Suprapubic skin (tissue), 4 donors: ENCODE results near the gene CRYBA1. TPM values are rescaled to one million over a fixed set of nuclear protein-coding genes. Genes with fewer than 3 reads are reported as not detected.
"Not testable (repeated sequence)": the region's sequence is repeated elsewhere in the genome, so short reads cannot be mapped to it uniquely, and the experiment has no call there.

ENCODE experiments used
- DNase-seq, 2 donors: peaks; one replicate each; pipeline ENCODE4 v3.0.0-alpha.2; 2019; ENCODE audit warnings: low spot score in 2 of 2
- H3K27ac ChIP-seq: fragments of 200-600 bp; sonication (generic); one replicate; pipeline ENCODE4 v1.5.1; 2019
- H3K27me3 ChIP-seq: fragments of 200-600 bp; sonication (generic); one replicate; pipeline ENCODE4 v1.5.1; 2019
- H3K36me3 ChIP-seq: fragments of 200-600 bp; sonication (generic); one replicate; pipeline ENCODE4 v1.5.1; 2019
- H3K4me1 ChIP-seq: fragments of 200-600 bp; sonication (generic); one replicate; pipeline ENCODE4 v1.5.1; 2019
- H3K4me3 ChIP-seq: fragments of 200-600 bp; sonication (generic); one replicate; pipeline ENCODE4 v1.5.1; 2019; ENCODE audit warnings: mild to moderate bottlenecking
- H3K9me3 ChIP-seq: fragments of 200-600 bp; sonication (generic); one replicate; pipeline ENCODE4 v1.5.1; 2019
- EP300 ChIP-seq: sonication (generic); formaldehyde crosslinking; IDR thresholded peaks from one replicate; pipeline ENCODE4 v1.6.1; 2017; ENCODE audit warnings: antibody characterized with exemption
- POLR2A ChIP-seq, 2 donors: fragments of 450-650 bp; IDR thresholded peaks; one replicate each; pipeline ENCODE4 v1.6.1; 2017; ENCODE audit warnings: antibody characterized with exemption in 2 of 2, mild to moderate bottlenecking in 2 of 2, moderate library complexity in 2 of 2
- POLR2AphosphoS5 ChIP-seq, 3 donors: sonication (generic); formaldehyde crosslinking; IDR thresholded peaks; one replicate each; pipeline ENCODE4 v1.6.1; 2017; ENCODE audit warnings: antibody characterized with exemption in 3 of 3
- WGBS: methylation state at CpG from one replicate; pipeline ENCODE4 v1.1.5; 2018; 5-methylcytosine and 5-hydroxymethylcytosine counted together
- total RNA-seq, 4 donors: library from RNA; depleted of rRNA; stranded (reverse); fragments of >200 nt; gene quantifications; one replicate each; pipeline ENCODE4 v1.1.0, GENCODE V29; 2016
- TF ChIP-seq, protein P1 (sequence below), 2 donors: fragments of 200-600 bp in 1 of 2; fragments of 450-650 bp in 1 of 2; sonication (generic) in 1 of 2; IDR thresholded peaks; one replicate each; pipeline ENCODE4 v1.5.1; 2016 to 2019; ENCODE audit warnings: antibody characterized with exemption in 2 of 2, mild to moderate bottlenecking in 1 of 2, moderate library complexity in 1 of 2

Gene CRYBA1, protein sequence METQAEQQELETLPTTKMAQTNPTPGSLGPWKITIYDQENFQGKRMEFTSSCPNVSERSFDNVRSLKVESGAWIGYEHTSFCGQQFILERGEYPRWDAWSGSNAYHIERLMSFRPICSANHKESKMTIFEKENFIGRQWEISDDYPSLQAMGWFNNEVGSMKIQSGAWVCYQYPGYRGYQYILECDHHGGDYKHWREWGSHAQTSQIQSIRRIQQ
- not detected for total RNA-seq

DNA sequence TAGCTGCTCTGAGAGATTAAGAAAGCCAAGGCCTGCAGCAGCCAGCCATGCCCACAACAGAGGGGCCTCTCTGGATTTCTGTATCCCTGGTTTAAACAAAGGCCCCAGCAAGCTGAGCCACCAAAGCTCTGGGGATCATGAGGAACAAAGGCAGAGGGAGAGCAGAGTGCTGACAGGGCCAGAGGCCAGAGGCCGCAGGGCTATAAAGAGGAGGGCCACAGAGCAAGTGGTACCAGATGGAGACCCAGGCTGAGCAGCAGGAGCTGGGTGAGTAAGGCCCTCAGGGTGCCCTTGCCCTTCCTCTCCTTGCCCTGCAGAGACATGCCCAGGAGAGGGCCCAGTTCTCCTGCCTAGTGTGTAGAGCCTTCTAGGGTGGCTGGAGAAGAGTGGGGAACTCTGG is at the start of gene CRYBA1:
Gene CRYBA1, plus strand, starts transcription at position 232 of the 400 bp plus-strand sequence. Its CDS starts 5 bp downstream, at position 237.
- TF ChIP-seq, protein P1, sequence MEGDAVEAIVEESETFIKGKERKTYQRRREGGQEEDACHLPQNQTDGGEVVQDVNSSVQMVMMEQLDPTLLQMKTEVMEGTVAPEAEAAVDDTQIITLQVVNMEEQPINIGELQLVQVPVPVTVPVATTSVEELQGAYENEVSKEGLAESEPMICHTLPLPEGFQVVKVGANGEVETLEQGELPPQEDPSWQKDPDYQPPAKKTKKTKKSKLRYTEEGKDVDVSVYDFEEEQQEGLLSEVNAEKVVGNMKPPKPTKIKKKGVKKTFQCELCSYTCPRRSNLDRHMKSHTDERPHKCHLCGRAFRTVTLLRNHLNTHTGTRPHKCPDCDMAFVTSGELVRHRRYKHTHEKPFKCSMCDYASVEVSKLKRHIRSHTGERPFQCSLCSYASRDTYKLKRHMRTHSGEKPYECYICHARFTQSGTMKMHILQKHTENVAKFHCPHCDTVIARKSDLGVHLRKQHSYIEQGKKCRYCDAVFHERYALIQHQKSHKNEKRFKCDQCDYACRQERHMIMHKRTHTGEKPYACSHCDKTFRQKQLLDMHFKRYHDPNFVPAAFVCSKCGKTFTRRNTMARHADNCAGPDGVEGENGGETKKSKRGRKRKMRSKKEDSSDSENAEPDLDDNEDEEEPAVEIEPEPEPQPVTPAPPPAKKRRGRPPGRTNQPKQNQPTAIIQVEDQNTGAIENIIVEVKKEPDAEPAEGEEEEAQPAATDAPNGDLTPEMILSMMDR (IDR thresholded peaks at IDR 0.05) = no peak
- TF ChIP-seq POLR2A (IDR thresholded peaks at IDR 0.05) = no peak
- TF ChIP-seq POLR2AphosphoS5 (IDR thresholded peaks at IDR 0.05) = no peak
- no peak for TF ChIP-seq EP300
- no peak within 1 kb of the TSS for H3K4me3 ChIP-seq
- H3K4me1 ChIP-seq = no peaks in the 10 kb centered on the region
- no peaks in the 10 kb centered on the region for H3K36me3 ChIP-seq
- no peaks in the 10 kb centered on the region for H3K27me3 ChIP-seq
- H3K27ac ChIP-seq = no peak within 1 kb of the TSS
- no peaks in the 10 kb centered on the region for H3K9me3 ChIP-seq
- no peak for DNase-seq
- 50% methylated on average over 1 of the region's 1 CpG for WGBS

DNA sequence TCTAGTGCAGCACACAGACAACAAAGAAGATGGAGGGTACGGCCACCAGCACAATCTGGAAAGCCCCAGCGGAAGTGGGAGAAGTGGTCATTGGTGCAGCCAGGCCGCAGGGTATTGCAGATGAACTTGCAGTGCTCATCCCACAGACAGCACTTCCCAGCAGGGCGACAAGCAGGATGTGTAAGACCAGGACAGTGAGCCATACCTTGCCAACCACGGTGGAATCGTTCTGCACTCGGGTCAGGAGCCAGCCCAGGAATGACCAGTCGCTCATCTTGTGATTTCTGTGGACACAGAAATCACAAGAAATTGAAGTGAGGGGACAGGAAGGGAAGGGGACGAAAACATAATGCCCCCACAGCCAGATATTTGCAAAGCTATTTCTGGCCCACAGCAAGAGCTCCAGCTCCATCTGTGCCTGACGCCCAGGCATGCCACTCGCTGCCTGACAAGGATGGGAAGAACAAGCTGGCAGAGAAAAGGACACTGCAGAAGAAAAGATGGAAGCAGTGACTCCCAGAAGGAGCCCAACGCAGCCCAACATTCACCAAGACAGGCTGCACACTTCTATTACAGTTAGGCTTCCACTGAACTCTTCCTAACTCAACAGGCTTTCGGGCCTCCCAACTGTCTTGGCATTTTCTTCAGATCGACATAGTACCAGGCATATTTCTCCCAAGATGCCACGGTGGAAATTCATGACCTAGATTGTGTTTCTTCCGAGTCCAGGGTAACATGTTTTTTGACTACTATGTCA is 49.0 kb upstream of the CRYBA1 start:
- H3K9me3 ChIP-seq = no peaks in the 10 kb centered on the region

DNA sequence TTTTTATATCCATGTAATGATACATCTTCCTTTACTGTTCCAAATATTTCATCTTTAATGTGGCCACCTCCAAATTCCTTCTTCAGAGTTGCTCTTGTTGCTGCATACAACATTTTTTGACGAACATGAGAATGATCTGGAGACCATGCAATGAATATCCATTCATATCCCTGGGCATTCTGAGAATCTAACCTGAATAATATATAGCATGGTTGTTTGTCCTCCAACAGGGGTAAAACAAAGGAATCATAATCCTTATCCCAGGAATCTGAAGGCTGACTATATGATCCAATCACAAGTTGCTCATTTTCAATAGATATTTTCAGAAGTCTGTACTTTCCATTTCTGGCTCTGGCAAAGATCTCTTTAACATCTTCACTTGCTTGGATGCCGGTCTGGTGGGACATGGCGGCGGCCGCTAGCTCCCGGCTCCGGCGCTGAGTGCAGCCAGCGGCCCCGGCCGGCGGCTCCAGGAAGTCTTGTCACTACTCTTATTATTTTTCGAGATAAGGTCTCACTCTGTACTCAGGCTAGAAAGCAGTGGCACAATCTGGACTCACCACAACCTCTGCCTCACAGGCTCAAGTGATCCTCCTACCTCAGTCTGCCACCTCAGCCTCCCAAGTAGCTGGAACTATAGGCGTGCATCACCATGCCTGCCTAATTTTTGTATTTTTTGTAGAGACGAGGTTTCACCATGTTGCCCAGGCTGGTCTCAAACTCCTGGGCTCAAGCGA is 42.4 kb upstream of the CRYBA1 start:
- not testable (repeated sequence) for H3K27me3 ChIP-seq, H3K4me3 ChIP-seq, H3K9me3 ChIP-seq, DNase-seq, H3K4me1 ChIP-seq, H3K27ac ChIP-seq, H3K36me3 ChIP-seq
- WGBS = 83% methylated on average over 16 of the region's 16 CpGs

More for the DNA sequence above, 49.0 kb upstream of the CRYBA1 start:
- WGBS = 89% methylated on average over 16 of the region's 16 CpGs
- H3K36me3 ChIP-seq = no peaks in the 10 kb centered on the region
- H3K27ac ChIP-seq = no peak overlapping the region
- TF ChIP-seq EP300 (no peak), POLR2A (IDR thresholded peaks at IDR 0.05) (no peak), POLR2AphosphoS5 (IDR thresholded peaks at IDR 0.05) (no peak)
- TF ChIP-seq, protein P1 (IDR thresholded peaks at IDR 0.05) = no peak
- DNase-seq = no peak
- no peaks in the 10 kb centered on the region for H3K27me3 ChIP-seq
- no peaks in the 10 kb centered on the region for H3K4me1 ChIP-seq
- H3K4me3 ChIP-seq = no peak overlapping the region

DNA sequence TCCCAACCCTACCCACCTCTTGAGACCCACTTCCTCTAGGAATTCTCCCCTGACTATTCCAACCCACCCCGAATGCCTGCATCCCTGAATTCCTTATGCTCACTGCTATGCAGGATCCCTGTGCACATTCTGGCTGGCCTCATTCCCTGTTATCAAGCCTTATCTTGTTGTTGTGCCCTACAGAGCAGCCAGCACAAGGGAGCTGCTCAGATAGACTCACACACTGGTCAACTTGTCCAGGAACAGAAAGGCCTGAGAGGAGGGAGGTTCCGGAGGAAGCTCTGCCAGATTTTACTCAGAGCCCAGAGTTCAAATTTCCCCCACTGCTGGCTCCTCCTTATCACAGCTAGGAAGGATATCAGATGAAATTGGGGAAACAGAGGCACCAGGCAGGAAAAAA is 41.6 kb upstream of the CRYBA1 start:
- H3K36me3 ChIP-seq = no peaks in the 10 kb centered on the region
- H3K27ac ChIP-seq = no peak overlapping the region
- DNase-seq = no peak
- H3K9me3 ChIP-seq = no peaks in the 10 kb centered on the region
- H3K4me1 ChIP-seq = no peaks in the 10 kb centered on the region
- WGBS = 81% methylated on average over 2 of the region's 2 CpGs
- H3K4me3 ChIP-seq = no peak overlapping the region
- no peaks in the 10 kb centered on the region for H3K27me3 ChIP-seq
- TF ChIP-seq POLR2AphosphoS5 (IDR thresholded peaks at IDR 0.05) (no peak), EP300 (no peak), POLR2A (IDR thresholded peaks at IDR 0.05) (no peak)
- TF ChIP-seq, protein P1 (IDR thresholded peaks at IDR 0.05) = no peak

DNA sequence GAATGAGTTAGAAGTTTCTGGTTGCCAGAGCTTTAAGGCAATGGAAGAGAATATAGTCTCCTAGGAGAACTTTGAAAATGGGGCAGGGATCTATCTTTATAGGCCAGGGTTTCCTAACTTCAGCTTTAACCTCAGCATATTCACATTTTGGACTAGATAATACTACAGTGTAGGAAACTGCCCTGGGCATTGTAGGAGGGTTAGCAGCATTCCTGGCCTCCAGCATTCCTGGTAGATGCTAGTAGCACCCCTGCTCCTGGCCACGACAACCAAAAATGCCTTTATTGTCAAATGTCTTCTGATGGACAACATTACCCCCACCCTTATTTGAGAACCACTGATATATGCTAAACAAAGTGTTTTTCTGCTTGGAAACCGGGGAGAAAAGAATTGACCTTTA is 38.7 kb upstream of the CRYBA1 start:
- WGBS = 82% methylated on average over 2 of the region's 2 CpGs

More for the DNA sequence above, 38.7 kb upstream of the CRYBA1 start:
- Histone ChIP-seq H3K9me3 (no peaks in the 10 kb centered on the region), H3K4me1 (peaks cover 7% of the 10 kb centered on the region), H3K36me3 (no peaks in the 10 kb centered on the region), H3K4me3 (no peak overlapping the region), H3K27ac (no peak overlapping the region), H3K27me3 (no peaks in the 10 kb centered on the region)
- TF ChIP-seq, protein P1 (IDR thresholded peaks at IDR 0.05) = no peak
- no peak for TF ChIP-seq POLR2A (IDR thresholded peaks at IDR 0.05)
- no peak for TF ChIP-seq EP300
- TF ChIP-seq POLR2AphosphoS5 (IDR thresholded peaks at IDR 0.05) = no peak
- no peak for DNase-seq
